Panc1 (cell line): ENCODE data around the gene IKZF3. TPM values are rescaled to one million over a fixed set of nuclear protein-coding genes. Genes with fewer than 3 reads are reported as not detected.
"Not testable (repeated sequence)": the region's sequence is repeated elsewhere in the genome, so short reads cannot be mapped to it uniquely, and the experiment has no call there.

Experiments
- ATAC-seq: fragments of 200-7000 bp; cut with Tn5 transposase; 2 replicates; pipeline ENCODE4 v1.9.1; 2020; ENCODE audit warnings: mild to moderate bottlenecking, moderate library complexity
- BruUV-seq: library from RNA; stranded (reverse); fragments of 400-500 nt; replicated peaks from 2 replicates; lab custom pipeline; 2021; lab: Mats Ljungman, UMichigan
- CTCF ChIA-PET: fragments of 300-600 bp; sonication (Branson Sonifier 250); formaldehyde crosslinking; loops from one replicate; lab custom pipeline; 2022; ENCODE audit warnings: antibody characterized with exemption; lab: Charles Lee
- POLR2A ChIA-PET: fragments of 300-600 bp; sonication (Branson Sonifier 250); formaldehyde crosslinking; loops from one replicate; lab custom pipeline; 2022; ENCODE audit warnings: antibody characterized with exemption; lab: Charles Lee
- DNase-seq: peaks from one replicate; pipeline ENCODE4 v3.0.0-alpha.2; 2010; ENCODE audit warnings: low read depth, low spot score
- H3K27ac ChIP-seq: 2 replicates; pipeline ENCODE4 v1.5.1; 2011; ENCODE audit warnings: mild to moderate bottlenecking, low read length, inconsistent platforms
- H3K27me3 ChIP-seq: fragments of 200-500 bp; sonication (Bioruptor generic); 2 replicates; pipeline ENCODE4 v1.6.0; 2014; ENCODE audit warnings: low read length, inconsistent platforms; ENCODE audit not compliant: control insufficient read depth, insufficient read depth
- H3K36me3 ChIP-seq: fragments of 200-500 bp; sonication (Bioruptor generic); 2 replicates; pipeline ENCODE4 v1.5.1; 2014; ENCODE audit warnings: inconsistent platforms, mild to moderate bottlenecking, low read length, moderate library complexity; ENCODE audit not compliant: control insufficient read depth, insufficient read depth
- H3K4me1 ChIP-seq: 2 replicates; pipeline ENCODE4 v1.5.1; 2011; ENCODE audit warnings: inconsistent platforms, mild to moderate bottlenecking, low read length, moderate library complexity; ENCODE audit not compliant: control insufficient read depth, insufficient read depth
- H3K4me3 ChIP-seq, 2 experiments: 2 replicates each; pipeline ENCODE4 v1.5.1; 2011 to 2012; ENCODE audit warnings: low read depth in 2 of 2, low read length in 2 of 2, mild to moderate bottlenecking in 2 of 2, inconsistent platforms in 1 of 2, moderate library complexity in 1 of 2
- H3K9me3 ChIP-seq: fragments of 200-500 bp; sonication (Bioruptor generic); 2 replicates; pipeline ENCODE4 v1.5.1; 2014; ENCODE audit warnings: low read depth, mild to moderate bottlenecking, inconsistent platforms, low read length, moderate library complexity; ENCODE audit not compliant: control insufficient read depth, insufficient read depth
- POLR2AphosphoS5 ChIP-seq: IDR thresholded peaks from 2 replicates; pipeline ENCODE4 v1.6.1; 2012; ENCODE audit warnings: mild to moderate bottlenecking, low read depth, low read length, moderate library complexity
- SIN3A ChIP-seq: IDR thresholded peaks from 2 replicates; pipeline ENCODE4 v1.6.1; 2012; ENCODE audit warnings: low read depth, mild to moderate bottlenecking, low read length, moderate library complexity, borderline replicate concordance; ENCODE audit not compliant: insufficient read depth
- TCF7L2 ChIP-seq: IDR thresholded peaks from 2 replicates; pipeline ENCODE4 v1.6.1; 2011; ENCODE audit warnings: mild to moderate bottlenecking, low read depth, low read length, inconsistent platforms
- in situ Hi-C: cut with HindIII; loops from 2 replicates; pipeline ENCODE4 v1.10.0; 2016; ENCODE audit warnings: low sequenced_read_pairs, low pct_unique_long_range_greater_than_20kb
- intact Hi-C: fragments of 100-400 bp; cut with micrococcal nuclease; formaldehyde crosslinking; loops from one replicate; pipeline ENCODE4 v1.10.0; 2022; ENCODE audit not compliant: unreplicated experiment
- total RNA-seq: library from RNA; stranded (reverse); gene quantifications from one replicate; pipeline ENCODE4 v1.2.1, GENCODE V29; 2021; ENCODE audit not compliant: unreplicated experiment
- TF ChIP-seq, protein P1 (sequence below), 2 experiments: IDR thresholded peaks; 2 replicates each; pipeline ENCODE4 v1.6.1; 2011 to 2012; ENCODE audit warnings: low read depth in 2 of 2, control low read depth in 1 of 2, low read length in 1 of 2, mild to moderate bottlenecking in 1 of 2, moderate library complexity in 1 of 2; ENCODE audit not compliant: insufficient read depth in 1 of 2
- TF ChIP-seq, protein P2 (sequence below): fragments of 450-650 bp; IDR thresholded peaks from 2 replicates; pipeline ENCODE4 v1.5.1; 2017; ENCODE audit warnings: mild to moderate bottlenecking

IKZF3 gene
- total RNA-seq, 1 experiment from 2014 or later, result 0.59 TPM

- in situ Hi-C loops, result no loop called here
- Histone ChIP-seq H3K27me3 (peaks cover 9% of the 10 kb centered on the region), H3K4me1 (no peaks in the 10 kb centered on the region), H3K27ac (no peak overlapping the region), H3K4me3 (no peak overlapping the region), H3K36me3 (no peaks in the 10 kb centered on the region), H3K9me3 (no peaks in the 10 kb centered on the region)
- ChIA-PET POLR2A (interaction anchor here (0.5 kb wide), 1 partner anchor 138 kb away, joined by 3 read pairs; no protein-coding TSS in a partner anchor), CTCF (interaction anchor here (0.8 kb wide), 1 partner anchor 33 kb away, joined by 3 read pairs; no protein-coding TSS in a partner anchor)
- intact Hi-C loops, result no loop called here
- DNase-seq, result no peak
- TF ChIP-seq POLR2AphosphoS5 (no peak), SIN3A (no peak), TCF7L2 (no peak)
- TF ChIP-seq, protein P1, sequence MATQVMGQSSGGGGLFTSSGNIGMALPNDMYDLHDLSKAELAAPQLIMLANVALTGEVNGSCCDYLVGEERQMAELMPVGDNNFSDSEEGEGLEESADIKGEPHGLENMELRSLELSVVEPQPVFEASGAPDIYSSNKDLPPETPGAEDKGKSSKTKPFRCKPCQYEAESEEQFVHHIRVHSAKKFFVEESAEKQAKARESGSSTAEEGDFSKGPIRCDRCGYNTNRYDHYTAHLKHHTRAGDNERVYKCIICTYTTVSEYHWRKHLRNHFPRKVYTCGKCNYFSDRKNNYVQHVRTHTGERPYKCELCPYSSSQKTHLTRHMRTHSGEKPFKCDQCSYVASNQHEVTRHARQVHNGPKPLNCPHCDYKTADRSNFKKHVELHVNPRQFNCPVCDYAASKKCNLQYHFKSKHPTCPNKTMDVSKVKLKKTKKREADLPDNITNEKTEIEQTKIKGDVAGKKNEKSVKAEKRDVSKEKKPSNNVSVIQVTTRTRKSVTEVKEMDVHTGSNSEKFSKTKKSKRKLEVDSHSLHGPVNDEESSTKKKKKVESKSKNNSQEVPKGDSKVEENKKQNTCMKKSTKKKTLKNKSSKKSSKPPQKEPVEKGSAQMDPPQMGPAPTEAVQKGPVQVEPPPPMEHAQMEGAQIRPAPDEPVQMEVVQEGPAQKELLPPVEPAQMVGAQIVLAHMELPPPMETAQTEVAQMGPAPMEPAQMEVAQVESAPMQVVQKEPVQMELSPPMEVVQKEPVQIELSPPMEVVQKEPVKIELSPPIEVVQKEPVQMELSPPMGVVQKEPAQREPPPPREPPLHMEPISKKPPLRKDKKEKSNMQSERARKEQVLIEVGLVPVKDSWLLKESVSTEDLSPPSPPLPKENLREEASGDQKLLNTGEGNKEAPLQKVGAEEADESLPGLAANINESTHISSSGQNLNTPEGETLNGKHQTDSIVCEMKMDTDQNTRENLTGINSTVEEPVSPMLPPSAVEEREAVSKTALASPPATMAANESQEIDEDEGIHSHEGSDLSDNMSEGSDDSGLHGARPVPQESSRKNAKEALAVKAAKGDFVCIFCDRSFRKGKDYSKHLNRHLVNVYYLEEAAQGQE (IDR thresholded peaks at IDR 0.05; ENCODE audit: insufficient read depth in 1 of 2, low read depth in 2 of 2, low read length in 1 of 2), result no peak
- TF ChIP-seq, protein P2, sequence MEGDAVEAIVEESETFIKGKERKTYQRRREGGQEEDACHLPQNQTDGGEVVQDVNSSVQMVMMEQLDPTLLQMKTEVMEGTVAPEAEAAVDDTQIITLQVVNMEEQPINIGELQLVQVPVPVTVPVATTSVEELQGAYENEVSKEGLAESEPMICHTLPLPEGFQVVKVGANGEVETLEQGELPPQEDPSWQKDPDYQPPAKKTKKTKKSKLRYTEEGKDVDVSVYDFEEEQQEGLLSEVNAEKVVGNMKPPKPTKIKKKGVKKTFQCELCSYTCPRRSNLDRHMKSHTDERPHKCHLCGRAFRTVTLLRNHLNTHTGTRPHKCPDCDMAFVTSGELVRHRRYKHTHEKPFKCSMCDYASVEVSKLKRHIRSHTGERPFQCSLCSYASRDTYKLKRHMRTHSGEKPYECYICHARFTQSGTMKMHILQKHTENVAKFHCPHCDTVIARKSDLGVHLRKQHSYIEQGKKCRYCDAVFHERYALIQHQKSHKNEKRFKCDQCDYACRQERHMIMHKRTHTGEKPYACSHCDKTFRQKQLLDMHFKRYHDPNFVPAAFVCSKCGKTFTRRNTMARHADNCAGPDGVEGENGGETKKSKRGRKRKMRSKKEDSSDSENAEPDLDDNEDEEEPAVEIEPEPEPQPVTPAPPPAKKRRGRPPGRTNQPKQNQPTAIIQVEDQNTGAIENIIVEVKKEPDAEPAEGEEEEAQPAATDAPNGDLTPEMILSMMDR, result no peak
- ATAC-seq, result no peak
- BruUV-seq, result no TSS peak
Measured at GRCh38 chr17:39852239-39852638, 11.9 kb downstream of the IKZF3 start.

GRCh38 chr17:39850186-39850585 lies 13.9 kb downstream of the IKZF3 start:
- H3K4me1 ChIP-seq, intact Hi-C loops, in situ Hi-C loops, DNase-seq, H3K27ac ChIP-seq, CTCF ChIA-PET, H3K4me3 ChIP-seq, H3K36me3 ChIP-seq, ATAC-seq, POLR2A ChIA-PET, BruUV-seq, H3K9me3 ChIP-seq: not testable (repeated sequence)
- peaks cover 15% of the 10 kb centered on the region for H3K27me3 ChIP-seq

- DNase-seq (no peak), ATAC-seq (no peak)
- no TSS peak for BruUV-seq
- no peaks in the 10 kb centered on the region for H3K9me3 ChIP-seq
- H3K27me3 ChIP-seq, result peaks cover 19% of the 10 kb centered on the region
- H3K4me1 ChIP-seq, result no peaks in the 10 kb centered on the region
- intact Hi-C loops, result no loop called here
- TF ChIP-seq, protein P1 (IDR thresholded peaks at IDR 0.05; ENCODE audit: insufficient read depth in 1 of 2, low read depth in 2 of 2, low read length in 1 of 2), result no peak
- TF ChIP-seq POLR2AphosphoS5 (no peak), SIN3A (no peak), TCF7L2 (no peak)
- TF ChIP-seq, protein P2, result no peak
- H3K27ac ChIP-seq, result no peak overlapping the region
- no peaks in the 10 kb centered on the region for H3K36me3 ChIP-seq
- POLR2A ChIA-PET, result no interaction called here
- in situ Hi-C loops, result no loop called here
- CTCF ChIA-PET, result no interaction called here
- H3K4me3 ChIP-seq, result no peak overlapping the region
Measured at GRCh38 chr17:39848600-39848999, 15.5 kb downstream of the IKZF3 start.
